Right lobe of liver (tissue), 4 donors: ENCODE data around the gene PTPRN2.

Experiments
- CTCF ChIP-seq, 4 donors: fragments of 200-600 bp in 3 of 4; fragments of 450-650 bp in 1 of 4; IDR thresholded peaks; one replicate each; pipeline versions ENCODE4 v1.5.1 to v1.8.0; 2016 to 2022; ENCODE audit warnings: antibody characterized with exemption in 4 of 4, mild to moderate bottlenecking in 2 of 4
- POLR2A ChIP-seq: fragments of 450-650 bp; IDR thresholded peaks from one replicate; pipeline ENCODE4 v1.6.1; 2017; ENCODE audit warnings: antibody characterized with exemption, mild to moderate bottlenecking
- donor health status: DM: no; HTN: no; CAD: no.
- donor health status: DM: no; HTN: no; CAD: no.
- donor health status: DM: no; HTN: yes; CAD: no.

GRCh38 chr7:158005531-158005930 lies 582.1 kb downstream of the PTPRN2 start:
- TF ChIP-seq CTCF (IDR thresholded peaks at IDR 0.05) (no peak), POLR2A (no peak)
